HepG2 (cell line): Measurements from ENCODE around the gene TRIM54. TPM values are rescaled to one million over a fixed set of nuclear protein-coding genes. Genes with fewer than 3 reads are reported as not detected.

Experiments used
- ATAC-seq: fragments of 200-7000 bp; cut with Tn5 transposase; 3 replicates; pipeline ENCODE4 v1.9.1; 2020; ENCODE audit warnings: mild to moderate bottlenecking, moderate library complexity
- BruUV-seq: library from RNA; stranded (reverse); fragments of 400-500 nt; replicated peaks from 2 replicates; lab custom pipeline; 2021; lab: Mats Ljungman, UMichigan
- CTCF ChIA-PET: fragments of 300-600 bp; formaldehyde crosslinking; extraction: SDS; loops from one replicate; lab custom pipeline; 2021; ENCODE audit warnings: low total read pairs, inconsistent platforms, low intra/inter-chr PET ratio; lab: Yijun Ruan, JAX
- POLR2A ChIA-PET: fragments of 350-600 bp; sonication (Branson Sonifier 250); formaldehyde crosslinking; loops from one replicate; lab custom pipeline; 2020; ENCODE audit warnings: antibody characterized with exemption, inconsistent platforms; lab: Yijun Ruan, JAX
- DNase-seq: peaks from one replicate; pipeline ENCODE4 v3.0.0-alpha.2; 2015; ENCODE audit warnings: low spot score
- FAIRE-seq: peaks from 3 replicates; lab custom pipeline; 2011; peaks lifted over from hg19 to GRCh38; lab: Jason Lieb, UNC
- H2AFZ ChIP-seq: one replicate; pipeline ENCODE4 v1.6.1; 2011; ENCODE audit warnings: low read length, inconsistent platforms
- H3K27ac ChIP-seq: fragments of 300-600 bp; 3 replicates; pipeline ENCODE4 v1.8.0; 2011; ENCODE audit warnings: mixed run types, mild to moderate bottlenecking, mixed read lengths, low read length, inconsistent platforms; ENCODE audit not compliant: insufficient read depth; ENCODE audit errors: extremely low read length
- H3K27me3 ChIP-seq, 2 experiments: fragments of 200-600 bp in 1 of 2; 2 replicates in 1 of 2; 3 replicates in 1 of 2; pipeline versions ENCODE4 v1.6.0 to v1.8.0; 2011; ENCODE audit warnings: low read length in 2 of 2, mild to moderate bottlenecking in 2 of 2, moderate library complexity in 2 of 2, inconsistent platforms in 1 of 2; ENCODE audit not compliant: insufficient read depth in 2 of 2, control insufficient read depth in 1 of 2
- H3K36me3 ChIP-seq, 2 experiments: fragments of 200-600 bp in 1 of 2; replicated peaks in 1 of 2; 2 replicates in 1 of 2; 3 replicates in 1 of 2; pipeline versions ENCODE4 v1.5.1 to v1.8.0; 2011; ENCODE audit warnings: low read length in 2 of 2, inconsistent platforms in 1 of 2; ENCODE audit not compliant: insufficient read depth in 2 of 2, control insufficient read depth in 1 of 2
- H3K4me1 ChIP-seq: 2 replicates; pipeline ENCODE4 v1.5.1; 2012; ENCODE audit warnings: low read length, inconsistent platforms; ENCODE audit not compliant: insufficient read depth
- H3K4me2 ChIP-seq: 2 replicates; pipeline ENCODE4 v1.6.0; 2011; ENCODE audit warnings: low read depth, low read length, inconsistent platforms
- H3K4me3 ChIP-seq, 3 experiments: fragments of 200-600 bp in 1 of 3; sonication (generic), shearing (Covaris generic) in 1 of 3; replicated peaks in 1 of 3; 2 replicates each; pipeline ENCODE4 v1.5.1; 2011 to 2016; ENCODE audit warnings: low read length in 3 of 3, inconsistent platforms in 2 of 3, low read depth in 2 of 3, mild to moderate bottlenecking in 2 of 3, control low read depth in 1 of 3, mixed read lengths in 1 of 3; ENCODE audit not compliant: insufficient read depth in 1 of 3
- H3K79me2 ChIP-seq: one replicate; pipeline ENCODE4 v1.6.1; 2011; ENCODE audit warnings: low read length, inconsistent platforms; ENCODE audit not compliant: insufficient read depth
- H3K9ac ChIP-seq: 2 replicates; pipeline ENCODE4 v1.6.0; 2011; ENCODE audit warnings: mild to moderate bottlenecking, low read depth, low read length, inconsistent platforms; ENCODE audit not compliant: insufficient read depth
- H3K9me3 ChIP-seq: 2 replicates; pipeline ENCODE4 v1.5.1; 2012; ENCODE audit warnings: mild to moderate bottlenecking, low read length
- H4K20me1 ChIP-seq: 2 replicates; pipeline ENCODE4 v1.6.0; 2011; ENCODE audit warnings: inconsistent platforms, mild to moderate bottlenecking, low read length, moderate library complexity; ENCODE audit not compliant: insufficient read depth
- ZNF207 ChIP-seq: fragments of 450-650 bp; IDR thresholded peaks from 2 replicates; pipeline ENCODE4 v1.6.1; 2016; ENCODE audit warnings: antibody characterized with exemption, borderline replicate concordance
- ZNF550 ChIP-seq: sonication (generic); formaldehyde crosslinking; IDR thresholded peaks from 2 replicates; pipeline ENCODE4 v1.4.0; 2020; ENCODE audit warnings: mild to moderate bottlenecking, missing genetic modification reagents, borderline replicate concordance
- WGBS: methylation state at CpG from one replicate; pipeline ENCODE4 v1.1.6; 2017; ENCODE audit warnings: low lambda C conversion rate; 5-methylcytosine and 5-hydroxymethylcytosine counted together
- in situ Hi-C: cut with HindIII; loops from 2 replicates; pipeline ENCODE4 v1.10.0; 2017; ENCODE audit warnings: low pct_unique_long_range_greater_than_20kb; ENCODE audit not compliant: extremely low pct_ligation_motif_present
- intact Hi-C: fragments of 100-400 bp; cut with micrococcal nuclease; formaldehyde crosslinking; loops from one replicate; pipeline ENCODE4 v1.10.0; 2022; ENCODE audit not compliant: unreplicated experiment
- polyA plus RNA-seq, 8 experiments: library from polyadenylated mRNA; depleted of rRNA in 3 of 8; stranded (reverse) in 7 of 8; unstranded in 1 of 8; fragments of >200 nt; fragmentation: Illumina TruSeq in 4 of 8; extraction: Trizol in 4 of 8; gene quantifications; 2 replicates each; pipeline versions ENCODE4 v1.2.1 to v1.2.3, GENCODE V29; 2011 to 2016; ENCODE audit warnings: low read depth in 4 of 8, missing spikeins in 1 of 8, mixed read lengths in 1 of 8; ENCODE audit not compliant: insufficient read depth in 1 of 8
- total RNA-seq, 5 experiments: library from RNA; depleted of rRNA; stranded (reverse); fragments of >200 nt; fragmentation: Illumina TruSeq; extraction: Trizol; gene quantifications; 2 replicates each; pipeline ENCODE4 v1.2.3, GENCODE V29; 2016; ENCODE audit warnings: low read depth in 1 of 5
- TF ChIP-seq, protein P1 (sequence below): sonication (generic); formaldehyde crosslinking; IDR thresholded peaks from 2 replicates; pipeline ENCODE4 v1.8.0; 2022; ENCODE audit warnings: mild to moderate bottlenecking, missing genetic modification reagents, borderline replicate concordance
- TF ChIP-seq, protein P2 (sequence below): sonication (generic); formaldehyde crosslinking; IDR thresholded peaks from 2 replicates; pipeline ENCODE4 v1.4.0; 2020; ENCODE audit warnings: missing genetic modification reagents, mild to moderate bottlenecking, borderline replicate concordance
- TF ChIP-seq, protein P3 (sequence below): sonication (generic); formaldehyde crosslinking; IDR thresholded peaks from 2 replicates; pipeline ENCODE4 v1.5.1; 2020; ENCODE audit warnings: mild to moderate bottlenecking, missing genetic modification reagents, moderate library complexity

TRIM54 gene
- total and polyA plus RNA-seq, 2 of the 13 experiments (the other 11 are each of a cell fraction or from before 2014, with no cell fraction given) = 0.07 to 0.13 TPM

DNA sequence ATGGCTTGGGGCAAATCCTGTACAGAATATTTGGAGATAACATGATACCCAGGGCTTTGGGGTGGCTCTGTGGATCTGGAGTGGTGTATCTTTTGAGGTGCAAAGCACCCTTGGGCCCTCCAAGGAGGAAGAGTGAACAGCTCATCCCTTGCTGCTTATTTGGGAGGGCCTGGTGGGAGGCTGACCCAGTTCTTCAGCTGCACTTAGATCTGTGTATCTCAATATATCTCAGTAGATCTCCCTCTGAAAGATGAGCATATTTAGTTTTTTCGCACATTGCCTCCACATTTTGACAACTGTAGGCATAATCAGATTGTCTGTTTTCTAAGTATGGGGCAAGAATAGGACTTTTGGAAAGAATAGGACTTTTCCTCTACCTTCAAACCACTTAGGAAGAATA is 2.8 kb downstream of the TRIM54 start:
- ATAC-seq = no peak
- DNase-seq = no peak
- no peak for FAIRE-seq
- H3K36me3 ChIP-seq = no peaks in the 10 kb centered on the region
- H2AFZ ChIP-seq = no peak overlapping the region
- H4K20me1 ChIP-seq = no peaks in the 10 kb centered on the region
- POLR2A ChIA-PET = no interaction called here
- H3K79me2 ChIP-seq = no peaks in the 10 kb centered on the region
- peaks cover 56% of the 10 kb centered on the region for H3K4me1 ChIP-seq
- CTCF ChIA-PET = no interaction called here
- no peak overlapping the region for H3K27ac ChIP-seq
- H3K4me2 ChIP-seq = no peak overlapping the region
- TF ChIP-seq, protein P1, sequence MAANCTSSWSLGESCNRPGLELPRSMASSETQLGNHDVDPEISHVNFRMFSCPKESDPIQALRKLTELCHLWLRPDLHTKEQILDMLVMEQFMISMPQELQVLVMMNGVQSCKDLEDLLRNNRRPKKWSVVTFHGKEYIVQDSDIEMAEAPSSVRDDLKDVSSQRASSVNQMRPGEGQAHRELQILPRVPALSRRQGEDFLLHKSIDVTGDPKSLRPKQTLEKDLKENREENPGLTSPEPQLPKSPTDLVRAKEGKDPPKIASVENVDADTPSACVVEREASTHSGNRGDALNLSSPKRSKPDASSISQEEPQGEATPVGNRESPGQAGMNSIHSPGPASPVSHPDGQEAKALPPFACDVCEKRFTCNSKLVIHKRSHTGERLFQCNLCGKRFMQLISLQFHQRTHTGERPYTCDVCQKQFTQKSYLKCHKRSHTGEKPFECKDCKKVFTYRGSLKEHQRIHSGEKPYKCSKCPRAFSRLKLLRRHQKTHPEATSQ = no peak
- TF ChIP-seq ZNF550 (no peak), ZNF207 (no peak)
- TF ChIP-seq, protein P2, sequence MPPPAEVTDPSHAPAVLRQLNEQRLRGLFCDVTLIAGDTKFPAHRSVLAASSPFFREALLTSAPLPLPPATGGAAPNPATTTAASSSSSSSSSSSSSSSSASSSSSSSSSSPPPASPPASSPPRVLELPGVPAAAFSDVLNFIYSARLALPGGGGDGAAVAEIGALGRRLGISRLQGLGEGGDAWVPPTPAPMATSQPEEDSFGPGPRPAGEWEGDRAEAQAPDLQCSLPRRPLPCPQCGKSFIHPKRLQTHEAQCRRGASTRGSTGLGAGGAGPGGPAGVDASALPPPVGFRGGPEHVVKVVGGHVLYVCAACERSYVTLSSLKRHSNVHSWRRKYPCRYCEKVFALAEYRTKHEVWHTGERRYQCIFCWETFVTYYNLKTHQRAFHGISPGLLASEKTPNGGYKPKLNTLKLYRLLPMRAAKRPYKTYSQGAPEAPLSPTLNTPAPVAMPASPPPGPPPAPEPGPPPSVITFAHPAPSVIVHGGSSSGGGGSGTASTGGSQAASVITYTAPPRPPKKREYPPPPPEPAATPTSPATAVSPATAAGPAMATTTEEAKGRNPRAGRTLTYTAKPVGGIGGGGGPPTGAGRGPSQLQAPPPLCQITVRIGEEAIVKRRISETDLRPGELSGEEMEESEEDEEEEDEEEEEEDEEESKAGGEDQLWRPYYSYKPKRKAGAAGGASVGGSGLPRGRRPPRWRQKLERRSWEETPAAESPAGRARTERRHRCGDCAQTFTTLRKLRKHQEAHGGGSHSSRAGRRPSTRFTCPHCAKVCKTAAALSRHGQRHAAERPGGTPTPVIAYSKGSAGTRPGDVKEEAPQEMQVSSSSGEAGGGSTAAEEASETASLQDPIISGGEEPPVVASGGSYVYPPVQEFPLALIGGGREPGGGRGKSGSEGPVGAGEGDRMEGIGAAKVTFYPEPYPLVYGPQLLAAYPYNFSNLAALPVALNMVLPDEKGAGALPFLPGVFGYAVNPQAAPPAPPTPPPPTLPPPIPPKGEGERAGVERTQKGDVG (CRISPR knock-in tag) = no peak
- TF ChIP-seq, protein P3, sequence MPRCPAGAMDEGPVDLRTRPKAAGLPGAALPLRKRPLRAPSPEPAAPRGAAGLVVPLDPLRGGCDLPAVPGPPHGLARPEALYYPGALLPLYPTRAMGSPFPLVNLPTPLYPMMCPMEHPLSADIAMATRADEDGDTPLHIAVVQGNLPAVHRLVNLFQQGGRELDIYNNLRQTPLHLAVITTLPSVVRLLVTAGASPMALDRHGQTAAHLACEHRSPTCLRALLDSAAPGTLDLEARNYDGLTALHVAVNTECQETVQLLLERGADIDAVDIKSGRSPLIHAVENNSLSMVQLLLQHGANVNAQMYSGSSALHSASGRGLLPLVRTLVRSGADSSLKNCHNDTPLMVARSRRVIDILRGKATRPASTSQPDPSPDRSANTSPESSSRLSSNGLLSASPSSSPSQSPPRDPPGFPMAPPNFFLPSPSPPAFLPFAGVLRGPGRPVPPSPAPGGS (CRISPR knock-in tag) = no peak
- in situ Hi-C loops (loop anchor here (5.0 to 10.0 kb wide), 2 partner anchors 188 to 320 kb away; no protein-coding TSS in a partner anchor), intact Hi-C loops (no loop called here)
- H3K27me3 ChIP-seq = peaks cover 0 to 8% of the 10 kb centered on the region in 2 experiments; a peak in 2 of 5 replicates
- no peaks in the 10 kb centered on the region for H3K9me3 ChIP-seq
- WGBS = 60% methylated on average over 1 of the region's 1 CpG
- BruUV-seq = no TSS peak
- no peak overlapping the region for H3K9ac ChIP-seq
- no peak overlapping the region for H3K4me3 ChIP-seq
